ENCODE measurements around the gene RAD54L. TPM values are rescaled to one million over a fixed set of nuclear protein-coding genes. Genes with fewer than 3 reads are reported as not detected.

The RAD54L gene
- total and polyA plus RNA-seq, 4 donors = 0.72 to 2.2 (median 2.1) TPM

Other genes starting within 250 kb of the RAD54L start
- 10 to 100 TPM; 14.0 to 36.7 TPM for gene PIK3R3, start 115.1 kb upstream of the RAD54L start, total RNA-seq
- 10 to 100 TPM in 1 of 2 donors, 1 to 10 TPM in 1; 9.1 to 20.1 TPM for gene PIK3R3, start 115.1 kb upstream of the RAD54L start, polyA plus RNA-seq
- 100 to 1,000 TPM in 1 of 2 donors, 10 to 100 TPM in 1; 45.3 to 174 TPM for gene TSPAN1, start 72.7 kb upstream of the RAD54L start, total RNA-seq
- gene TSPAN1, start 72.7 kb upstream of the RAD54L start, polyA plus RNA-seq = 100 to 1,000 TPM; 105 to 174 TPM
- gene P3R3URF, start 71.3 kb upstream of the RAD54L start, total RNA-seq = not detected
- not detected for gene P3R3URF, start 71.3 kb upstream of the RAD54L start, polyA plus RNA-seq
- gene POMGNT1, start 49.3 kb upstream of the RAD54L start, total RNA-seq = 10 to 100 TPM; 34.6 to 70.2 TPM
- gene POMGNT1, start 49.3 kb upstream of the RAD54L start, polyA plus RNA-seq = 10 to 100 TPM; 40.4 to 49.1 TPM
- 1 to 10 TPM in 1 of 2 donors, under 1 TPM in 1; 0.63 to 2.8 TPM for gene LURAP1, start 44.4 kb upstream of the RAD54L start, total RNA-seq
- gene LURAP1, start 44.4 kb upstream of the RAD54L start, polyA plus RNA-seq = 1 to 10 TPM in 1 of 2 donors, under 1 TPM in 1; 0.41 to 1.2 TPM
- 10 to 100 TPM; 61.6 to 63.0 TPM for gene LRRC41, start 55.9 kb downstream of the RAD54L start, total RNA-seq
- gene LRRC41, start 55.9 kb downstream of the RAD54L start, polyA plus RNA-seq = 10 to 100 TPM; 21.6 to 38.9 TPM
- gene UQCRH, start 55.9 kb downstream of the RAD54L start, total RNA-seq = 100 to 1,000 TPM; 159 to 311 TPM
- 100 to 1,000 TPM; 297 to 400 TPM for gene UQCRH, start 55.9 kb downstream of the RAD54L start, polyA plus RNA-seq
- gene NSUN4, start 93.0 kb downstream of the RAD54L start, total RNA-seq = 10 to 100 TPM; 28.9 to 29.3 TPM
- gene NSUN4, start 93.0 kb downstream of the RAD54L start, polyA plus RNA-seq = 10 to 100 TPM; 11.2 to 17.8 TPM
- gene FAAH, start 146.6 kb downstream of the RAD54L start, total RNA-seq = 10 to 100 TPM; 22.2 to 33.4 TPM
- 10 to 100 TPM; 13.9 to 34.8 TPM for gene FAAH, start 146.6 kb downstream of the RAD54L start, polyA plus RNA-seq
- under 1 TPM in 1 of 2 donors, not detected in 1; 0.09 TPM for gene DMBX1, start 242.1 kb downstream of the RAD54L start, total RNA-seq
- under 1 TPM in 1 of 2 donors, not detected in 1; 0.01 TPM for gene DMBX1, start 242.1 kb downstream of the RAD54L start, polyA plus RNA-seq